Islet of Langerhans (tissue), 1 donor: ENCODE measurements around the gene FKBP8.
"Not testable (repeated sequence)": the region's sequence is repeated elsewhere in the genome, so short reads cannot be mapped to it uniquely, and the experiment has no call there.

Experiments used
- FAIRE-seq: peaks from one replicate; lab custom pipeline; 2011; peaks lifted over from hg19 to GRCh38; lab: Jason Lieb, UNC

Gene FKBP8

DNA sequence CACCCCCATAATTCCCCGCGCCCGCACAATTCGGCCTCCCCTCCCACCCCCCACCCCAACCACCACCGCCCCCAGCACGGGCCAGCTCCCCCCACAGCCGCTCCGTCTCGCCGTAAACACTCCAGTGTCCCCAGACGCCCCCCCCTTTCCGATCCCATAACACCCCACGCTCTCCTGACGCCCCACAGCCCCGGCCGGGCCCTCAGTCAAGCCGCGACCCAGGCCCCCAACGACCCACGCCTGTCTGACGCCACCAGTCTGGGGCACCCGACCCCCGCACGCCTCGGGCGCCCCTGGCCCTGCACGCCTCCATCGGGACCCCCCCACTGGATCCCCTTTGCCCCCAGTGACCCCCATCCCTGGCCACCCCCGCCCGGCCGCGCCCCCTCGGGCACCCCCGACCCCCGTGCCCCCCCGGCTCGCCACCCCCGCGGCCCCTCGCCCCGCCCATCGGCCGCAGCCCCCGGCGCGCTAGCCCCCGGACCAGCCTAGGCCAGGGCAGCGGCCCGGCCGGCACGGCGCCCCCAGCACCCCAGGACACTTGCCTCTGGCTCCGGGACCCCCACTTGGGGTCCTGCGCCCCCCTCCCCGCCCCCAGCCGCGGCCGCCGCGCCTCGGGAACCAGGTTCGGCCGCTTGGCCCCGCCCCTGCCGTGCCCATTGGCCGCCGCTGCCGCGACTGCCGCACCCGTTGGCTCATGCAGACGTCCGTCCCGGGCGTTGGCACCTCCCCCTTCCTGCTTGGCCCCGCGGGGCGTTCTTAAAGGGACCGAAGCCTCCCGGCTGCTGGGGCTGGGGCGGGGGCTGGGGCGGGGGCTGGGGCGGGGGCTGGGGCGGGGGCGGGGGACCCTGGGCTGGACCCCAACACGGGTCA, at the start of gene FKBP8:
Gene FKBP8, minus strand, starts transcription at position 633 of the 873 bp plus-strand sequence. CDS start 1,603 bp downstream, outside the sequence.
- FAIRE-seq, result no peak

DNA sequence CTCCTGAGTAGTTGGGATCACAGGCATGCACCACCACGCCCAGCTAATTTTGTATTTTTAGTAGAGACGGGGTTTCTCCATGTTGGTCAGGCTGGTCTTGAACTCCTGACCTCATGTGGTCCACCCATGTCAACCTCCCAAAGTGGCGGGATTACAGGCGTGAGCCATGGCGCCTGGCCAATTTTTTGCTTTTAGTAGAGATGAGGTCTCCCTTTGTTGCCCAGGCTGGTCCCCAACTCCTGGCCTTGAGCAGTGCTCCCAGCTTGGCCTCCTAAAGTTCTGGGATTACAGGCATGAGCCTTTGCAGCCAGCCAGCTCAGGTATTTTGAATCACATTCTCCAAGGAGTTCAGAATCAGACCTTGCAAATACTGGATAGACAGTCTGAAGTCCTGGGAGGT, 49.4 kb upstream of the FKBP8 start:
- not testable (repeated sequence) for FAIRE-seq

DNA sequence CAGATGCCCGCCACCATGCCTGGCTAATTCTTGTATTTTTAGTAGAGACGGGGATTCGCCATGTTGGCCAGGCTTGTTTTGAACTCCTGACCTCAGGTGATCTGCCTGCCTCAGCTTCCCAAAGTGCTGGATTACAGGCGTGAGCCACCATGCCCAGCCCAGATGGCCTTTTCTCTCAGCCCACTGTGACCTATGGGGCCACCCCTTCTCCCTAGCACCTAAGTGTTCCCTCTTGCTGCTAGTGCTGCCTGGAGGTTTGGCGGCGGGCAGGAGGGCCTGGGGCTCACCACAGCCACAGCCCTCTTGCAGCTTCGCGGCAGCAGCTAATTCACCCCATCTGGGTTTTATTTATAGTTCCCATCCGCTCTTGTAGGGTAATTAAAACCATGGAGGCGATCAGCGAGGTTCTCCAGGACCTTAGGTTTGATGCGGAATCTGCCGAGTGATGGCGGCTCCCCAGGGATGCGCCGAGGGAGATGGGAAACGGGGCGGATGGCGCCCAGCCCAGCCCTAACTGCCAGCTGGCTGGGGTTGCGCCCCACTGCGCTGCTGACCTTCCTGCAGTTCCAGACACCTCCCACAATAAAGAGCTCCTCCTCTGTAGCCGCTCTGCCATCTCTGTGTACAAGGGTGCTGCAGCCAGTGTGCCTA, 48.5 kb upstream of the FKBP8 start:
- FAIRE-seq, result no peak

DNA sequence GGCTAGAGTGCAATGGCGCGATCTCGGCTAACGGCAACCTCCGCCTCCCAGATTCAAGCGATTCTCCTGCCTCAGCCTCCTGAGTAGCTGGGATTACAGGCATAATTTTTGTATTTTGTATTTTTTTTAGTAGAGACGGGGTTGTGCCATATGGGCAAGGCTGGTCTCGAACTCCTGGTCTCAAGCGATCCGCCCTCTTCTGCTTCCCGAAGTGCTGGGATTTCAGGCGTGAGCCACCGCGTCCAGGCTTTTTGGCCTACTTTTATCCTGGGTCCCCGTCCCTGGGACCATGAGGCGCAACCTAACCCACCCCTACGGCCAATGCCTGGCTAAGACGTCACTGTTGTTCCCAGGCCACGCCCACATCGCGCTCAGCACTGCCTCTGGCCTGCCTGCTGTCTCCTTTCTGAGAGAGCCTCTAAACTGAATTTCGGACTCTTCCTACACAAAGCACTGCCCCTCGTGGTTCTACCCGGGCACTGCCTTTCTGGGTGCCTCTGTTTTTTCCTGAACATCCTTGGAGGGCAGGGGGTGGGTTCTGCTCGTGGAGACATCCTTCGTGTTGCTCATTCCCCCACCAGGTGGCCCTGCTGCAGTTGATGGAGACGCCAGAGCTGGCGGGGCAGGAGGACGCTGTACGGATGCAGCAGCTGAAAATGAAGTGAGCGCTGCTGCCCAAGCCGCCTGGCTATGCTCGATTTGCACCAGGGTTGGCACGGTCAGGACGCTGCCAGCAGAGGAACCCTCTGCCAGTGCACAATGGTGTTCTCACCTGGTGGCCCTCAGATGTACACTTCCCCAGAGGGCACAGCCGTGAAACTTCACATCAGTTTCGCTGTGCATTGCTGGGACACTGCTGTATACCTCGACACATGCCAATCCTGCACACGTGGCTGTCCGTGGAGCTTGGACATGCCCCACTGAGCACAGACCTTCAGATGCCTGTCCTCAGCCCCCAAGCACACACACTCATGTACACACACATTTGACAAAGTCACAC, 47.2 kb upstream of the FKBP8 start:
- FAIRE-seq, result no peak

DNA sequence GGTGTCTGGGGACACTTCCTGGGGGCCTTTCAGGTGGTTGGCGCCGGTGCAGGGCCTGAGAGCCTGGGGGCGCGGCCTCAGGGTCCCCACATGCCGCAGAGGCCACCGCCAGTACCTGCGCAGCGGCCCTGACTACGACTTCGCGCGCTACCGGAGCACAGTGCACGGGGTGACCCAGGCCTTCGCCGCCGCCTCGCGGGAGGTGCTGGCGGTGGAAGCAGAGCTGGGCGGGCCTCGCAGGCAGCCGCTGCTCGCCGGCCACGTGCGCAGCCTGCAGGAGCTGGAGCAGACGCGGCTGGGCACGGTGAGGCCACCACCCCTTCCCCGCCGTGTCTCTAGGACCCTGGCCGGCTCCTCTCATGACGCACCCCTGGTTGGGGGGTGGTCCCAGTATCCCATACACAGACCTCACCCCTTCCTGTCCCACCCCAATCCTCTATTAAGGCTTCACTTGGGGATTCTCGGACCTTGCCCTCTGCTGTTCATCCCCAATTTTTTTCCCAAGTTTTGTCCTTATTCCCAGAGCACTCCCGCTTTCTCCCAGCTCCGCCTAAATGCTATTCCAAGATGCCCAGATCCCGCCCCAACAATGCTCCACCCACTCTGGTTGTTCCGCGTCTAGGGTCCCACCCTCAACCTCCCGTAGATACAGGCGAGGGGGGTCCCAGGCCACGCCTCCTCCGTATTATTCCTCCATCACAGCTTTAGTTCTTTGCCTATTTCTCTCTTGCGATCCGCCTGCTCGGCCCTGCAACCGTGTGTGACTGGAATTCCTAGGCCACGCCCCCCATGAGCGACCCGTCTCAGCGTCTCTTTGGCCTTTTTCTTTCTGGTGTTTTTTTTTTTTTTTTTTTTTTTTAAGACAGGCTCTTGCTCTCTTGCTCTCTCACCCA, 46.3 kb upstream of the FKBP8 start:
- FAIRE-seq, result no peak

DNA sequence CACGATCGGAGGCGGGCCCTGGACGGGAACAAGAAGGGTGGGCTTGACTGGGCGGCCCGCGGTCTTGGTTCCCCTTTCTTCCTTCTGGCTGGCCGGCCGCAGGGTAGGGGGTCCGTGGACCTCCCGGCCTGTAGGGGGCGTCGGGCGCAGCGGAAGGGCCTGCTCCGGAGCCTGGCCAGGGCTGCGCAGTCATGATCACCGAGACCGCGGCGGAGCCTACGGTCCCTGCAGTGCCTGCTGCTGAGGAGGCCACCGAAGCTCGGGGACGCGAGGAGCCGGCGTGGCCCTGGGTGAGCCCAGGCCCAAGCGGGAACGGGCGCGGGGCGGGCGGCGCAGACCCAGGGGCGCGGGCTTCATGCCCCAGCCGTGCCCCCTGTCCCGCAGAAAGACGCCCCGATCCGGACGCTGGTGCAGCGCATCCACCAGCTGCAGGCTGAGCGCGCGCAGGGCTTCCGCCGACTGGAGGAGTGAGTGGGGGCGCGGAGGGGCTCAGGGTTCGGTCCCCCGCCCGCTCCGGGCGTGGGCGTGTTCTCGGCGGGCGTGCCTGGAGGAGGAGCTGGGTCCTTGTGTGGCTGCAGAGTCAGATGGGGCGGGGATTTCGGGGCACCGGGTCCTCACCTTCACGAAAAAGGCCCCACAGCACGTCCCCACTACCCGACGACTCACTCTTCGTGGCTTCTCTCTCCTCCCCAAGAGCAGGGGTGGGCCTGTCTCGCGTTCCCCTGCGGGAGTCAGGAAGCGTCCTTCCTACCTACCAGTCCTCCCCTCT, 45.4 kb upstream of the FKBP8 start, which contains the start of gene REX1BD:
Gene REX1BD, plus strand, starts transcription at position 188 of the 769 bp plus-strand sequence. Its CDS starts 4 bp downstream, at position 192.
- FAIRE-seq, result no peak

DNA sequence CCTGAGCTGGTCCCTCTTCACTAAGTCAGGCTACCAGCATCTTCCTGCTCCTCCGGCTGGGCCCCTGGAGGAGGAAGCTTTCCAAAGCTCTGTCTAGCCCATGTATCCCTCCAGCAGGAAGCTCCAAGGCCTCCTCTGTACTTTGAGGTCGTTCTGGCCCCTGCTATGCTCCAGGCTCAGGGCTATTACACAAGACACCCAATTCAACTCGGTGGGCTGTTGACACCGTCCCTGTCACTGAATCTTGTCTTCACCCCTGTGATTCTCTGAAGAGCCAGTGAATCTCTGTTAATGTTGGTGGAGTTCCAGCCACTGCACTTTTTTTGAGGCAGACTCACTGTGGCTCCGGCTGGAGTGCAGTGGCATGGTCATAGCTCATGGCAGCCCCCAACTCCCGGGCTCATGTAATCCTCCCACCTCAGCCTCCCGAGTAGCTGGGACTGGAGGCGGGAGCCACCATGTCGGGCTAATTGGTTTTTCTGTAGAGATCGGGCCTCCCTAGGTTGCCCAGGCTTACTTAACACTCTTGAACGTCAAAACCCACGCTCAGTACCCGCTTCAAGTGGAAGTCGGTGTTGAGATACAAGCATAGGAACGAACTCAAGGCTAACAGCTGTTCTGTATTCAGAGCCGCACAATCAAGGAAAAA, 44.7 kb upstream of the FKBP8 start:
- FAIRE-seq, result no peak

DNA sequence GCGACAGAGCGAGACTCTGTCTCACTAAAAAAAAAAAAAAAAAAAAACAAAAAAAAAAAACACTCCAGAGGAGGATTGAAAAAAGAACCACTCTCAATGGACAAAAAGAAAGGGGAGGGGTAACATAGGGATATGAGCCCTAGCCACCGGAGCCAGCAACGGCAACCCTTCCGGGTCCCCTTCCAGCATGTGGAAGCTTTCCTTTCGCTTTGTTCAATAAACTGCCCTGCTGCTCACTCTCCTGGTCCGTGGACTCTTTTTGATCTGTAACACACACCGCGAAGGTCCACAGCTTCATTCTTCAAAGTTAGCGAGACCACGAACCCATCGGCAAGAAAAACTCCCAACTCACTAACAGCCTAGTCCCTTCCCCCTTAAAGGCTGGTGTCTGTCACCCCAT, 44.2 kb upstream of the FKBP8 start:
- no peak for FAIRE-seq

DNA sequence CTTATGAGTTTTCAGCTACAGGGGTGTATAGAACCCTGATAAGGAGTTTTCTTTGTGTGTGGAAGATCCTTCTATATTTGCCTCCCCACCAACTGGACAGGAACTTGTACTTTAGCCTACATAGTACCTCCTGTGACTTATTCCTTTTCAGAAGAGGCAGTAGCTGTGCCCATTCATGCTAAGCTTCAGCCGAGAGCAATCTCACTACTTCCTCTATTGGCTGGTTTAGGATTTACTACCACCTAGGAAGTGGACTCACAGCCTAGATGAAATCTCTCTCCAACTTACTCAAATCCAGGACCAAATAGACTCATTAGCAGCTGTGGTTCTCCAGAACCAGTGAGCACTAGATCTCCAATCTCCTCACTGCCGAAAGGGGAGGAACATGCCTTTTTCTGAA, 42.9 kb upstream of the FKBP8 start:
- FAIRE-seq, result no peak

DNA sequence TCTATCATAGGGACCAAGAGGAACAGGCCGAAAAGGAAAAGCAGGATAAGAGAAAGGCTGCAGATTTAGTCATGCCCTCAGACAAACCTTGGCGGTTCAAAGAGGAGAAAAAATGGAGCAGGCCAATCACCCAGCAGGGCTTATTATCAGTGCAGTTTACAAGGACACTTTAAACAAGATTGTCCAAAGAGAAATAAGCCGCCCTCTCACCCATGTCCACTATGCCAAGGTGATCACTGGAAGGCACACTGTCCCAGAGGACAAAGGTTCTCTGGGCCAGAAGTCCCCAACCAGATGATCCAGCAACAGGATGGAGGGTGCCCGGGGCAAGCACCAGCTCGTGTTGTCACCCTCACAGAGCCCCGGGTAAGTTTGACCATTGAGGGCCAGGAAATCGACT, 36.9 kb upstream of the FKBP8 start:
- FAIRE-seq, result no peak

DNA sequence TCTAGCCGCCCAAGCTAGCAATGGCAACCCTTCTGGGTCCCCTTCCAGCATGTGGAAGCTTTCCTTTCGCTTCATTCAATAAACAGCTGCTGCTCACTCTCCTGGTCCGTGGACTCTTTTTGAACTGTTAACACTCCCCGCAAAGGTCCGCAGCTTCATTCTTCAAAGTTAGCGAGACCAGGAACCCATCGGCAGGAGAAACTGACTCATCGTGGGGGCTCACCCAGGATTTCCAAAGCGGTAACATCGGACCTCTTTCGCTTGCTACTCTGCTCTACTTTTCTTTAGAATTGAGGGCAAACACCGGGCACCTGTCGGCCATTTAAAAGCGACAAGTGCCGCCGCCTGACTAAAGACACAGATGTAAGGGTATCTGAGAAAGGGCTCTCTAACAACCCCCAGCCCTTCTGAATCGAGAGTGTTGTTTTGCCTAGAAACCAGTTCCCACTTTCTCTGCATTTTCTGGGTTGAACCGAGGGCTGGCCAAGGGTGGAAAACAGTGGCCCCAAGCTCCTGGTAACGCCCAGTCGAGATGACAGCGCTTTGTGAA, 34.1 kb upstream of the FKBP8 start:
- no peak for FAIRE-seq

DNA sequence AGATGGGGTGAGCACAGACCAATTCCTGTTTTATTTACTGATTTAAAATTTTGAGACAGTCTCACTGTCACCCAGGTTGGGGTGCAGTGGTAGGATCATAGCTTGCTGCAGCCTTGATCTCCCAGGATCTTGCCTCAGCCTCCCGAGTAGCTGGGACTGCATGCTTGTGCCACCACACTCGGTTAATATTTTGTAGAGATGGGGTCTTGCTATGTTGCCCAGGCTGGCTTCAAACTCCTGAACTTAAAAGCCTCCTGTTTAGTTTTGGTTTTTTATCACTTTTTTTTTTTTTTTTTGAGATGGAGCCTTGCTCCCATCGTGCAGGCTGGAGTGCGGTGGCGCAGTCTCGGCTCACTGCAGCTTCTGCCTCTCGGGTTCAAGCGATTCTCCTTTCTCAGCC, 33.0 kb upstream of the FKBP8 start:
- no peak for FAIRE-seq

DNA sequence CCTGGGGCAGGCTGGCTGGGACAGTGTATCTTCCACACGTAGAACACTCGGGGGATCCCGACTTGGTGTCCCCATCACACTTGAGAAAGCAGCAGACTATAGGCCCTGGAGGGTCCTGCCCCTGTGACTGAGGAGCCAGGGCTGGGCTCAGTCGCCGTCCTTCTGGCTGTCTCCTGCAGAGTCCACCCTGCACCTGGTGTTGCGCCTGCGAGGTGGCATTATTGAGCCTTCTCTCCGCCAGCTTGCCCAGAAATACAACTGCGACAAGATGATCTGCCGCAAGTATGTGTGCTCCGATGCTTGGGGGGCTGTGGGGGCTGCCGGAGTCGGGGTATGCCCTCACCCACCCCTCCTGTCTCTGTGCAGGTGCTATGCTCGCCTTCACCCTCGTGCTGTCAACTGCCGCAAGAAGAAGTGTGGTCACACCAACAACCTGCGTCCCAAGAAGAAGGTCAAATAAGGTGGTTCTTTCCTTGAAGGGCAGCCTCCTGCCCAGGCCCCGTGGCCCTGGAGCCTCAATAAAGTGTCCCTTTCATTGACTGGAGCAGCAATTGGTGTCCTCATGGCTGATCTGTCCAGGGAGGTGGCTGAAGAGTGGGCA, 31.4 kb upstream of the FKBP8 start:
- FAIRE-seq, result no peak

DNA sequence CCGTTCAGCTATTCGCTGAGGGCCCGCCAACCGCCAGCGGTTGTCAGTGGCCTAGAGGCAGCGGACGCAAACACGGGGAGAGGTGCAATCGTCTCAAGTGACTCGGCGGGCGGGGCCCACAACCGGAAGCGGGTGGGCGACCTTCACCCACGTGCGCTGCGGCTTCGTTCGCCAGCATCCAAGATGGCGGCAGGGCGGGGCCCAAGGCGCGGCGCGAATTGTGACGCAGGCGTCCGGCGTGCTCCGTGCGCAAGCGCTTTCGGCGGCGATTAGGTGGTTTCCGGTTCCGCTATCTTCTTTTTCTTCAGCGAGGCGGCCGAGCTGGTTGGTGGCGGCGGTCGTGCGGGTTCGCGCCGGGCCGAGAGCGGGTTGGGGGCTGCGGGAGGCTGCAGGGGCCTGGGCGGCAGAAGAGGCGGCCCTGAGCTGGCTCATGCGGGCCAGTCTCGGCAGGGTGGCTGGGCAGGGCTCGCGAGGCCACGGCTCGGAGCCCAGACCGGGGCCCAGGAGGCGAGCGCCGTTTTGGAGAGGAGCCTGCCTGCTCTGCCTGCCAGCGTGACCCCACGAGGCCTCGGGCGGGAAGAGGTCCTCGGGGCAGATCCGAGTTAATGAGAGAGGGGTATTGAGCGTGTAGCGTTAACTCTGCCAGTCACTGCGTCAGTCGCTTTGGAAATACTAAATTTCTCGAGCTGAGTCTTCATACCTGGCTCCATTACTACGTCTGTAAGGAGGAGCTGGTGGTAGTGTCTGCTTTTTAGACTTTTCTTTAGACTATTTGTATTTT, 28.4 kb upstream of the FKBP8 start, which contains the start of gene UBA52:
Gene UBA52, plus strand, starts transcription at position 294 of the 781 bp plus-strand sequence. CDS start 1,444 bp downstream, outside the sequence.
- no peak for FAIRE-seq

DNA sequence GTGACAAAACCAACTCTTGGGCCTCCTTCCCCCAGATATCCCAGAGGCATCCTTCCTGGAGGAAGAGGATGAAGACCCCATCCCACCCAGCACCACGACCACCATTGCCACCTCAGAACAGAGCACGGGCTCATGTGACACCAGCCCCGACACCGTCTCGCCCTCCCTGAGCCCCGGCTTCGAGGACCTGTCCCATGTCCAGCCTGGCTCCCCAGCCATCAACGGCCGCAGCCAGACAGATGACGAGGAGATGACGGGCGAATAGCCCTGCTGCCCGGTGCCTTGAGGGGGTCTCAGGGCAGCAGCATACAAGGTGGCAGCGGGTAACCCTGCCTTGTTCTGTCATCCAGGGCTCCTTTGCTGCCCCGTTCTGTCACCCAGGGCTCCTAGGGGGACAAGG, 25.0 kb upstream of the FKBP8 start:
- FAIRE-seq, result no peak

DNA sequence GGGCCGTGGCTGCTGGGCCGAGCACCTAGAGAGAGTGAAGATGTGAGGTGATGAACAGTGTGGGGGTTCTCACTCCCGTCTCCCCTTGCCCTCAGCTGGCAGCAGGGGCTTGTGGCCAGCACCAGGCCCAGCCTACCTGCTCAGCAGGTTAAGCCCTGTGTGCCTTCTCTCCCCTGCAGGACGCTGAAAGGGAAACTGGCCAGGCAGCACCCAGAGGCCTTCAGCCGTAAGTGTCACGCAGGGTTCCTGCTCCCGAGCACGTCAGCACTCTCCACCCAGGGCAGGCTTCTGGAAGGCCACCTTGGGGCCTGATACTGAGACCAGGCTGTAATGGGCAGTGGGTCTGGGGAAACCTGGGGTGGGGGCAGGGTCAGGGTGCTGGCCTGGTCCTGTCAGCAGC, 23.6 kb upstream of the FKBP8 start:
- FAIRE-seq, result no peak

DNA sequence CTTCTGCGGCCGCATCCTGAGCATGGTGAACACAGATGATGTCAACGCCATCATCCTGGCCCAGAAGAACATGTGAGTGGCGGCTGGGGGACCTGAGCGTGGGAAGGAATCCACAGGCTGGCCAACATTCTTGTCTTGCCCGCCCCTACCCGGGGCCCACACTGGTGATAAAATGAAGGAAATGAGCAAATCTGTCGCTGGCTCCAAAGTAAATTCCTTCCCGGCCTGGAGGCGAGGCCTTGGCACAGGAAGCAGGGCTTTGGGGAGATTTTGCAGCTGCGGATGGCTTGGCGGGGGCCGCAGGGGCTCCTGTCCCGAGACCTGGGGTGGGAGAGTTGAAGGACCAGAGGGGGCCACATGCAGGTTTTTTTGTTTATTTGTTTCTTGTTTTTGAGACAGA, 18.7 kb upstream of the FKBP8 start:
- no peak for FAIRE-seq

DNA sequence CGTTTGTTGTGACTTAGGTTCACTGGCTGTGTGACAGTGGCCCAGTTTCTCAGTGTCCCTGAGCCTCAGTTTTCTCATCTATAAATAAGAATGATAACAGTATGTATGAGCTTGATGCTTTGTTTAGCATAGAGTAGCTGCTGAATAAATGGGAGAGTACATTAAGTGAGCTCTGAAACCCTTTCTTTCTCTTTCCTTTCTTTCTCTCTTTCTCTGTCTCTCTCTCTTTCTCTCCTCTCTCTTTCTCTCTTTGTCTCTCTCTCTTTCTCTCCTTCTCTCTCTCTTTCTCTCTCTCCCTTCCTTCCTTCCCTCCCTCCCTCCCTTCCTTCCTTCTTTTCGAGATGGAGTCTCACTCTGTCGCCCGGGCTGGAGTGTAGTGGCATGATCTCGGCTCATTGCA, 16.3 kb upstream of the FKBP8 start:
- no peak for FAIRE-seq
